HG03460 (cell line): ENCODE results near the gene TIRAP.

ENCODE experiments used
- ATAC-seq: cut with Tn5 transposase; IDR thresholded peaks from one replicate; pipeline ENCODE4 v1.9.1; 2021; ENCODE audit not compliant: unreplicated experiment

Gene TIRAP

GRCh38 chr11:126318574-126319373, 35.9 kb downstream of the TIRAP start:
- ATAC-seq = peak; percentile 88

GRCh38 chr11:126319374-126319740, 36.5 kb downstream of the TIRAP start:
- ATAC-seq = no peak

- no peak for ATAC-seq
Observed at GRCh38 chr11:126322996-126323395, 40.1 kb downstream of the TIRAP start.

DNA sequence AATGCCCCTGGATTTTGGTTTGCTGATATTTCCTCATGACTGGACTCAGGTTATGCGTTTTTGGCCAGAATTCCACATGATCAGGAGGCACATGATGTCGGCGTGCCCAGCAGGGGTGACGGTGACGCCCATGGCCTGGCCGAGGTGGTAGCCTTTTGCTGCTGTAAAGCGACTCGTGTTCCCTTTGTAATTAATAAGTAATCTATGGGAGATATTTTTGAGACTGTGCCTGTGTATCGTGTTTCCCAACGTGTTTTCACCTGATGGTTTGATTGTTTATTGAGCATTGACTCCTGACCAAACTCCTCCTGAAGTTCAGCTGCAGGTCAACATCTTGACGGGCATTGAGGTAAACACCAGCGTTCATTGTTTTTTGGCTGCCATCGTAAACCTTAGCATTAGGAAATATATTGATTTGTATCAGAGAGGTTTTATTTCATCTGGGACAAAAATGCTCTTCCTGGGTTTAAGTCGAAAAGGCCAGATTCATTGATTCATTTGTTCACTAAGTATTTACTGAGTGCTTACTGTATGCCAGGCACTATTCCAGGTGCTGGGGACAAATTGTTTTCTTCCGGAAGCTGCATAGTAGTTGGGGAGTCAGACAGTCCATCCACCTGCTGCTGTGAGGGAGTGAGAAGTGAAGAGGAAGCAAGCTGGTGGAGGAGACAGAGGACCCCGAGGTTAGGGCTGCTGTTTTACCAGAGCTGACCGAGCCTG, 44.5 kb downstream of the TIRAP start:
- ATAC-seq = no peak

- no peak for ATAC-seq
Observed at GRCh38 chr11:126328001-126328390, 45.1 kb downstream of the TIRAP start.

DNA sequence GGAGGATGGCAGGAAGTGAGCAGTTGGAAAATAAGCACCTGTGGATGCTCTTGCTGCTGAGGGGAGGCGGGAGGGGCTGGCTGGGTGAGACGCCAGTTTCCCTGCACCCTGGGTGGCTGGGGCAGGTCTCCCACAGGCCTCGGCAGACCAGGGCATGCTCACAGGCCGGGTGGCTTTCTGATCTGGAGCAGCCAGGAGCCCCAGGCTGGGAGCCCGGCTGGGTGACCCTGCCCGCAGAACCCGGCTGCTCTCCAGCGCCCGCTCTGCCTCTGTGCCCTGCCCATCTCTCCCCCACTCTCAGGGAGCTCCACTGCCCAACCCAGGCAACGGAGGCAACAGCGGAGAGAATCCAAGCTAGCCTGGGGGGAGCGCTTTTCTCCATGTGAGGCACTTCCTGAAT, 45.6 kb downstream of the TIRAP start:
- no peak for ATAC-seq

- ATAC-seq = no peak
Observed at GRCh38 chr11:126328938-126329643, 46.2 kb downstream of the TIRAP start.

DNA sequence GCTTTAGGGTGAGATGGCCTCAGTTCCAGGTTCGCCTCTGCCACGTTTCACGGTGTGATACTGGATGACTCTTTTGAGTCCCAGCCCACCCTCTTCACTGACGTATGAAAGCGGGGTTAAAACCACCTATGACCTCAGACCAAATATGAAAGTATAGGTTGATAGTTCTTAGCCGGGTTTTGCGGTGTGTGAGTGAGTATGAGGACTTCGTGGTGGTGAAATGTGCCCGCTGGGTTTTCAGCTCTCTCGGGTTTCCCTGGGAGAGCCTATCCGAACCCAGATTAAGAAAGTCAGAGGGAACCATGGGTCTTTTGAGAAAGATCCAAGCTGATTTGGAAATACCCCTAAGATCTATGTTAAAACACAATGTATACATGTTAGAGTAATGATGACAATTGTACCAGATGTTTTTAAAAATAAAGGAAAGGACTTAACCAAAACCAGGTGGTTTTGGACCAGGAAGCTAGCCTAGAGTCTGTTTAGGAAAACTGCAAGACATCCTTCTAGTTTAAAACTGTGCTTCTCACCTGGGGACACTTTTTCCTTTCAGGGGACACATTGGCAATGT, 46.8 kb downstream of the TIRAP start:
- no peak for ATAC-seq

- ATAC-seq = no peak
Observed at GRCh38 chr11:126331286-126331685, 48.4 kb downstream of the TIRAP start.

- ATAC-seq = no peak
Observed at GRCh38 chr11:126332221-126332711, 49.4 kb downstream of the TIRAP start.

DNA sequence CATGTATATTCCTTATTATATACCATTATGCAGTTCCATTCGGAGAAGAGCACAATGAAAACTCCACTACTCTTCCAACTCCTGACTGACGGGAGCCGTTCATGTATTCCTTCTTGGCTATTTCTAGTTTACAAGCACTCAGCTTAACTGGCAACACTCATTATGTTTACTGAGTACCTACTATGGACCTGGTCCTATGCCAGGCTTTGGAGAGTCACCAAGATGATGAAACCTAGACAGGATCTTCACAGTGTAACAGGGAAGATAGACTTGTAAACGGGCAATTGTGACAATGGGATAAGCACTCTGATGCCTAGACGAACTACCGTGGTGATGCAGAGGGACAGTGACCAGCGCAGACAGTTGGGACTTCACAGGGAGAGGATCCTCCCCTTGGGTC, 50.2 kb downstream of the TIRAP start:
- no peak for ATAC-seq

GRCh38 chr11:126334659-126335462, 52.0 kb downstream of the TIRAP start:
- ATAC-seq = no peak

DNA sequence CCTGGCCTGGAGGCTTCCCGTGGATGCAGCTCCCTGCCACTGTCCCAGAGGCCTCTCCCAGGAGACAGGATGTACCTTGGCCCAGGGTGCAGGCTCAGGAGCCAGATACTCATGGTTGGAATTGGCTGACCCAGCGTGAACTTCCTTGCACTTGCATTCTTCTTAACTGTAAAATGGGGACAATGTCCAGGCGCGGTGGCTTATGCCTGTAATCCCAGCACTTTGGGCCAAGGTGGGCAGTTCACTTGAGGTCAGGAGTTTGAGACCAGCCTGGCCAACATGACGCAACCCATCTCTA, 52.5 kb downstream of the TIRAP start:
- ATAC-seq = no peak

DNA sequence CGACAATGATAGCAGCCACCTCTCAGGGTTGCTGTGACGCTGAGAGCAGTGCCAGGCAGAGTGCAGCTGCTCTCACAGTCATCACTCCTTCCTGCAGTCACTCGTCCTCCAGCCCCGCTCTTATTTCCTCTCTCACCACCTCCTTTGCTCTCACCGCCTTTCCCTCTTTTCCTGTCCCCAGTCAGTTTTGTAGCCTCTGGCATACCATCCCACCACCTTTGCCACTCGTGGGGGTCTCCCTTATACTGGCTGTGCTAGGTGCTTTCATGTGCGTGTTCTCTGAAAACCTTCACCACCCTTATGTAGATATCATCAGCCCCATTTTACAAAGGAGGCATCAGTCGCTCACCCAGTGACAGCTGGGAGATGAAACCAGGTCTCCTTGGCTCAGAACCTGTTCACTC, 53.2 kb downstream of the TIRAP start:
- no peak for ATAC-seq

GRCh38 chr11:126336671-126337101, 53.8 kb downstream of the TIRAP start:
- no peak for ATAC-seq

GRCh38 chr11:126337126-126337473, 54.2 kb downstream of the TIRAP start:
- ATAC-seq = no peak

DNA sequence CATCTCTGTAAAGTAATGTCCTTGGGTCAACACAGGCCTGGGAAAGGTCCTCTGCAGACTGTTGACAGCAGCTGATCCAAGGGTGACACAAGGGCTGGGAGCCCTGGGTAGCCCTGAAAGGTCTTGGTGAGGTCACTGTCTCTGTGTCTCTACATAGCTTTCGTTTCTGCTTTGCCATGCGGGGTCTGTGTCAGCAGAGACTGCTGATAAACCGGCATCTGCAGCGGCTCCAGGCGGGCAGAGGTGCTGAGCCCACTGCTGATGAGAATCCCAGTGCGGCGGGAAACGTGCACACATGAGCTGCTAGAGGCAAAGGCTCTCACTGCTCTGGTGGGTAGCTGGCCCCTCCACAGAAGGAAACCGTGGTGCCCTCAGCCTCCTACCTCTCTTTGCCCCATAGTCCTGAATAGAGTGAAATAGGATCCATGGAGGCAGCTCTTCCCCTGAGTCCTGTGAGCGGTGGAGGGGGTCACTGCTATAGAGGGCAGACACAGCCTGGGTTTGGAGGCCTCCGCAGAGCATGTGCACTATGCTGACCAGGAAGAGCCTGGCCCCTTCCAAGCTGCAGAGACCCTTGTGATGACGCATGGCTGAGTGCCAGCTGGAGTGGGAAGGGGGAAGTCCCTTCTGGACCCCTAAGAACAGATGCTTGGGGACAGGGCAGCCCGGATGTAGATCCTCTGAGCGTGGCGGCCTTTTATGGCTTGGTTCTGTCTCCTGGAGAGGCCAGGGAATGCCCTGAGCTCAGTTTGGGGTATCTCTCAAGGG, 54.8 kb downstream of the TIRAP start:
- no peak for ATAC-seq

DNA sequence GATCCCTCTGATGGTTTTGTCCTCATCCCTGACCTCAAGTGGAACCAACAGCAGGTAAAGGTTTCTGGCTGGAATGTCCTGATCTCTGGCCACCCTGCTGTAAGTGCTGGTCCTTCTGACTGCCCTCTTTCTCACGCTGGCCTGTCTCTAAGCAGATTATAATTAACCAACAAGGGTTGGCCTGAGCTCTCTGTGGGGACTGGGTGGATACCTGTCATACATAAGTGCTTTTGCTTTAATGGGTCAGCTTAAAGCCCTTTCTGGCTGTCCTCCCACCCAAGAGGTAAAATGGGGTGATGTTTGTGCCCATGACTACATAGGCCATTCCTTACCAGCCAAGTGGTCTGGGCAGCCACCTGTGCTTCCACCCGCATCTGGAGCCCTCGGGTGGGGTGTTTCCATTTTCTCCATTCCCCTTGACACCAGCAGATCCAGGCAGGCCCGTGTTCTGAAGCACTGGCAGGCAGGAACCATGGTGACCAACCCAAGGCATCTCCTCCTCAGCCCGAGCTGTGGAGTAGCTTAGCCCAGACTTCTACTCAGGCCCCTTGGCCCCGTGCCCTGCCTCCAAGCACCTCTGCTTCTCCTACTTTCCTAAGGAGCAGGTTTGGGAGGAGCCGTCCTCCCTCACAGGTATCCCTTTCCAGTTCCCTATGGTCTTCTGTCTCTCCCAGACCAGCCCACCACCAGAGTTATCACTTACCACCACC, 55.6 kb downstream of the TIRAP start:
- no peak for ATAC-seq

DNA sequence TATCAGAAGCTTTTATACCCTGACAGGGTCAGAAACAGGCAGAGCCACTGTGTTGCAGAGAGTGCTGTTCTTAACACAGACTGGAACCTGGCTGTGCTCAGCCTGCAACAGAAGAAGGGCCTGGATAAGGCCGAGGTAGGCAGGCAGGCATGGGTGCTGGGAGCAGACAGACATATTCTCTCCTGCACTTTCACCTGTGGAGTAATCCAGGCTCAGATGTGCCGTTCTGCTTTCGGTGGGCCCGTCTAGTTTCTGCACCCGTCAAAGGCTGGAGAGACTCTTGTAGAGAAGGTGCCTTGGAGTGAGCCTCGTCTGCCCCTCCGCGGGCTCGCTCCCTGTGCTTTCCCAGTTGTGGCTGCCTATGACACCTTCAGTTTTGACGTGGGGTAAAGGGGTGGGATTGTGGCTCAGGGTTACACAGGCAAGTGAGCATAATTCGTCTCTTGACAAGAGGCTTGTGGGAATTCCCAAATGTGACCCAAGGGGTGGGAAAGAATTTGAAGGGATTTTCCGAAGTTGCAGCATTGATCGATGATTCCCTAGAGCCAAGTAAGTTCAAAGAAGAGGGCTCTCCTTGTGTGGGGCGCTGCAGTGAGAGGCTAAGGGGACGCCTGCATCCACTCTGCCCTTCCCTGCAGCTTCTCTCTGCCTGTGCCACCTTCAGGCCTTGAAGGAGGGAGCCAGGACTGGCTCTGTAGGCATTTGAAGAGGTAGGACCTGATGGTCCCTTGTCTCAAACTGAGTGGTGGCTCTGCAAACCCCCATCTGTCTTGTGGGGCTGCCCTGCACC, 56.4 kb downstream of the TIRAP start:
- no peak for ATAC-seq
